CD4-positive, alpha-beta T cell treated with Interleukin-15 for 4 hours (primary cell): ENCODE results near the gene DDX11.
A peak's percentile ranks its signal among the peaks of the same experiment; 100 is the strongest.
"Not testable (repeated sequence)": the region's sequence is repeated elsewhere in the genome, so short reads cannot be mapped to it uniquely, and the experiment has no call there.

ENCODE experiments used
- DNase-seq: peaks from one replicate; pipeline ENCODE4 v3.0.0-alpha.2; 2020; ENCODE audit warnings: low spot score

Gene DDX11

GRCh38 chr12:31067656-31068055, 6.0 kb upstream of the DDX11 start:
- not testable (repeated sequence) for DNase-seq

- not testable (repeated sequence) for DNase-seq
These were observed 2.5 kb upstream of the DDX11 start for GRCh38 chr12:31070971-31071740.

GRCh38 chr12:31072962-31073361, 698 bp upstream of the DDX11 start:
- not testable (repeated sequence) for DNase-seq

- DNase-seq = peak; percentile 12
These were observed 744 bp downstream of the DDX11 start for GRCh38 chr12:31074333-31074874.

GRCh38 chr12:31076150-31076549, 2.5 kb downstream of the DDX11 start:
- DNase-seq = not testable (repeated sequence)

GRCh38 chr12:31077095-31077494, 3.4 kb downstream of the DDX11 start:
- DNase-seq = not testable (repeated sequence)

GRCh38 chr12:31077998-31078397, 4.3 kb downstream of the DDX11 start:
- not testable (repeated sequence) for DNase-seq

DNA sequence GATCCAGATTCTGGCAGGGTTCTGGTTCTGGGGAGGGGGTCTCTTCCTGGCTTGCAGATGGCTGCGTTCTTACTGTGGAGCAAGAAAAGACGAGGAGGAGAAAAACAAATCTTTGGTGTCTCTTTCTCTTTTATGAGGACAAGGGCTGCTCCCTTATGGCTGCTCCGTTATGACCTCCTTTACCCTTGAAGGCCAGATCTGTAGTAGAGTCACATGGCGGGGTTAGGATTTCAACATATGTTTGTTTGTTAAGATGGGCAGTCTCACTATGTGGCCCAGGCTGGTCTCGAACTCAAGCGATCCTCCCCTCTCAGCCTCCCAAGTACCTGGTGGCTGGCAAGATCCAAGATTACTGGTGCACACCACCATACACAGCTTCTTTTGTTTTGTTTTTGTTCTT, 5.8 kb downstream of the DDX11 start:
- DNase-seq = not testable (repeated sequence)

DNA sequence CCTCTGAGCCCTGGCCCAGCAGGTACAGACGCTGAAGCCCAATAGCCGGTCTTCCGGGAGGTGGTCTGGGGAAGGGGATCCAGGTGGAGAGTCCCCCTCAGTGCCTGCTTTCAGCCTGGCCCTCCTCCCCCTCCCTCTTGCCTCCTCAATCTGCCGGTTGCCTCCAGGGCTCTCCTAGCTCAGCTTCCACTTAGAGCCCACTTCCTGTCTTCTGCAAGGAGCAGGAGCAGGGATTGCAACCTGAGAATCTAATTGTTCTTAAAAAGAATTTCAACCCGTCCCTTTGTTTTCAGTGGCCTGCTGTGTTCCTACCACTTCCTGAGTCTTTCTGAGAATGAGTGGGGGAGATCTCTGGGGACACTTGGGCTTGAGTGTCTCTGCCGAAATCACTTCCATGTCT, 6.6 kb downstream of the DDX11 start:
- DNase-seq = not testable (repeated sequence)

GRCh38 chr12:31081274-31081673, 7.6 kb downstream of the DDX11 start:
- not testable (repeated sequence) for DNase-seq

DNA sequence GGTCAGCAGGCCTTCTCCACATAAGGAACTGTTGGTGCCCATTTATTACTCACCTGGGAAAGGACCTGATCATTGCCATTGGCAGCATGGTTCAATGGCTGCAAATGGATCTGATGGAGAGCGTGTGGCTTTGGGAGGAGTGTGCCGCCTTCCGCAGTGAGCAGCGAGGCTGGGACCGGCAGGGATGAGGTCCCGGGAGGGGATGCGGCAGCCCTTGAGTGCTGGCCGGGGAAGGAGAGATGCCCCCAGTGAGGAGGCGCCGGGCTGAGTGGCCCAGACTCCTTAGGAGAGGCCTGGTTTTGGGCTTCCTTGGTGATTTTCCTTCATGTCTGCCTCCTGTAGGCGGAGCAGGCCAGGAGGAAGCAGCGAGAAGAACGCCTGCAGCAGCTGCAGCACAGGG, 10.6 kb downstream of the DDX11 start:
- not testable (repeated sequence) for DNase-seq

DNA sequence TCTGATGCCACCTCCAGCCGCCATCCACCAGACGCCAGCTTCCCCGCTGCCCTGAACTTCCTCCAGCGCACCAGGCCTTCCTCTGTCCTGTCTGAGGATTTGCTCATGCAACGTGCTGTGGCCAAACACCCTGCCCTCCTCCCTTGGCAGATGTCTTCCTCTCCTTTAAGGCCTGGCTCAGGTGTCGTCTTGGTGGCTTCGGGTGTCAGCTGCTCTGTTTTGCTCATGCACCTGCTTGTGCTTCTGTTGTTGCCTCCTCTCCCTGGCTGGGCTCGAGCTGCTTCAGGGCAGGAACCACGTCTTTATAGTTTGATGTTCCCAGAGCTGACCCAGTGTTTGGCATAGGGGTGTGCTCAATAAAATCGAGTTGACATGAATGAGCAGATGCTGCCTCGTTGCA, 12.4 kb downstream of the DDX11 start:
- DNase-seq = not testable (repeated sequence)

DNA sequence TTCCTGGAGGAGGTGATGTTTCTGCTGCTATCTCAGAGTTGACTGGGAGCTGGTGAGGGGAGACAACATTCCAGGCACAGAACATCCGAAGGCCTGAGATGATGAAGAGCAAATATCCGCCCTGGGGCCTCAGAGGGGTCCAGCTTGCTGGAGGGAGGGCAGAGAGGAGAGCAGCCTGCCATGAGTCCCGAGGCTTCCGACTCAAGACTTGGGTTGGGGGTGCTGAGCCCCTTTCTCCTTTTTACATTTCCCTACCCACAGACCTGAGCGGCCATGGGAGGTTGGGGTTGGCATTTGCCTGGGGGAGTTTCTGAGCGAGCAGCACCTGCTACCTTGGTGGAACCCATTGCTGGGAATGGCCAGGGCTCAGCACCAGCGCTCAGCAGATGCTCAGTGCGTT, 13.8 kb downstream of the DDX11 start:
- DNase-seq = not testable (repeated sequence)

DNA sequence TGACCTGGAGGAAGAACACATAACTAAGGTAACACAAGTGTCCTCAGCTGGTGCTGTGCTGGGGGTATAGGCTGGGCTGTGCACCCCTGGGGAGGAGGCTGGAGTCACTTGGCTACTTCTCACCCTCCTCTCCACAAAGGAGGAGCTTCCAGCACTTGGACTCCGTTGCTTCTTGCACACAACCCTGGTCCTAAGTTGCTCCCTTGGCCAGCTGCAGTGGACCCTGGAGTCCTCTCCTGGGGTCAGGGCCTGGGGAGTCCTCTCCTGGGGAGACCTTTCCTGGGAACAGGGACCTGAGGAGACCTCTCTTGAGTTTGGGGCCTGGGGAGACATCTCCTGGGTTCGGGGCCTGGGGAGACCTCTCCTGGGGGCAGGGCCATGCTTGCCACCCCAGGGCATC, 14.3 kb downstream of the DDX11 start:
- not testable (repeated sequence) for DNase-seq

DNA sequence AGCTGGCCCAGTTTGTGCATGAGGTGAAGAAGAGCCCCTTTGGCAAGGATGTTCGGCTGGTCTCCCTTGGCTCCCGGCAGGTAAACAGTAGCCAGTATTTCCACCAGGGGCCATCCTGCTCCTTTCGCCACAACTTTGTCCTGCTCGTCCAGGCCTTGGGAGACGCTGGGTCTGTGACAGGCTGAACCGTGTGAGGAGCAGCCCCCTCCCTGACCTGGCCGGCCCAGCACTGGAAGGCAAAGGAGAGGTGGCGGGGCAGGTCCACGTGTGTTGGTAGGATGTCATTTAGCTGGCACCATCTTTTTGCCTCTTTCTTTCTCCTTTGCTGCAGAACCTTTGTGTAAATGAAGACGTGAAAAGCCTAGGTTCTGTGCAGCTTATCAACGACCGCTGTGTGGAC, 15.4 kb downstream of the DDX11 start:
- DNase-seq = no peak

DNA sequence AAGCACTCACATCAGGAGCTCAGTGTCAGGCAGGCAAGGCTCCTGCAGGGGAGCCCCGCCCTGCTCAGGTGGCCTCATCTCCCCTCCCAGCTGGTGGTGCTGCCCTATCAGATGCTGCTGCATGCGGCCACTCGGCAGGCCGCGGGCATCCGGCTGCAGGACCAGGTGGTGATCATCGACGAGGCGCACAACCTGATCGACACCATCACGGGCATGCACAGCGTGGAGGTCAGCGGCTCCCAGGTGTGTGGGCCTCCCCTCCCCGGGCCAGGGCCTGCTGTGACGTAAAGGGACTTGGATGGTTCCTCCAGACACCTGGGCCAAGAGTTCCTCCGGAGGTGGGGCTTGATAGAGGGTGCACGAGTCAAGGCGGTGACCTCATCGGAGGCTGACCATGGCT, 18.0 kb downstream of the DDX11 start:
- DNase-seq = not testable (repeated sequence)

- not testable (repeated sequence) for DNase-seq
These were observed 19.1 kb downstream of the DDX11 start for GRCh38 chr12:31092718-31093117.

- not testable (repeated sequence) for DNase-seq
These were observed 21.6 kb downstream of the DDX11 start for GRCh38 chr12:31095080-31095860.

GRCh38 chr12:31096251-31097065, 22.8 kb downstream of the DDX11 start:
- DNase-seq = not testable (repeated sequence)

DNA sequence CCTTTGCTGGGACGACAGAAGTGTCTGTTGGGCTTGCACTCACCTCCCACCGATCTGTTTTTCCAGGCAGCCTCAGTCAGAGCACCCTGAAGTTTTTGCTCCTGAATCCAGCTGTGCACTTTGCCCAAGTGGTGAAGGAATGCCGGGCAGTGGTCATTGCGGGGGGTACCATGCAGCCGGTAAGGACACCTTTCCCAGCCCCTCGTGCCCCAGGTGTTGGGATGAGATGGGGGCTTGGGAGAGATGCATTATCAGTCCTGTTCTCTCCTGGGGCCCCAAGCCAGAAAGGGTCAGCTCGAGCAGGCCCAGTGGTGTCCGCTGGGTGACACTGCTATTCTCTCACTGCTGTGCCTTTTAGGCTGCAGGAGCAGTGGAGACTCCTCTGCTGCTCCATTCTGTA, 24.2 kb downstream of the DDX11 start:
- DNase-seq = not testable (repeated sequence)

GRCh38 chr12:31098363-31098762, 24.7 kb downstream of the DDX11 start:
- not testable (repeated sequence) for DNase-seq

- not testable (repeated sequence) for DNase-seq
These were observed 25.1 kb downstream of the DDX11 start for GRCh38 chr12:31098771-31099170.
